ENCODE measurements around the gene ABHD14A. TPM values are rescaled to one million over a fixed set of nuclear protein-coding genes. Genes with fewer than 3 reads are reported as not detected.
A peak's percentile ranks its signal among the peaks of the same experiment; 100 is the strongest.

Gene ABHD14A
- total RNA-seq, 1 donor from 2014 or later, result 11.8 TPM

GRCh38 chr3:51941463-51941797 lies 33.4 kb upstream of the ABHD14A start:
- no peaks in the 10 kb centered on the region for H3K27me3 ChIP-seq (ENCODE audit: insufficient read depth, low read length)
- Mint-ChIP-seq H3K36me3 (ENCODE audit: low read depth, unreplicated experiment) (peaks cover 14% of the 10 kb centered on the region), H3K4me3 (ENCODE audit: unreplicated experiment) (peak overlapping the region; percentile 89), H3K9me3 (ENCODE audit: unreplicated experiment) (peaks cover 3% of the 10 kb centered on the region), H3K4me1 (ENCODE audit: low read depth, unreplicated experiment) (peaks cover 6% of the 10 kb centered on the region), H3K27ac (ENCODE audit: unreplicated experiment) (no peak overlapping the region), H3K27me3 (ENCODE audit: low read depth, unreplicated experiment) (peaks cover 14% of the 10 kb centered on the region)
- peaks cover 24% of the 10 kb centered on the region for H3K4me1 ChIP-seq (ENCODE audit: insufficient read depth, low read length)
- FAIRE-seq (no peak), DNase-seq (ENCODE audit: low read depth) (no peak)
- TF ChIP-seq CTCF (IDR thresholded peaks at IDR 0.05; ENCODE audit: insufficient read depth, low read depth, low read length) (no peak), EZH2 (IDR thresholded peaks at IDR 0.05; ENCODE audit: insufficient read depth, low read length) (no peak)
- H2AFZ ChIP-seq (ENCODE audit: low read depth, low read length), result peak overlapping the region; percentile 67
- H3K79me2 ChIP-seq (ENCODE audit: insufficient read depth, low read length), result peaks cover 38% of the 10 kb centered on the region
- H3K36me3 ChIP-seq (ENCODE audit: insufficient read depth, low read length), result no peaks in the 10 kb centered on the region
- H3K4me3 ChIP-seq (ENCODE audit: insufficient read depth, low read depth, low read length), result peak overlapping the region; percentile 78
- H3K4me2 ChIP-seq (ENCODE audit: low read length), result peak overlapping the region; percentile 96
- peak overlapping the region; percentile 20 for H3K27ac ChIP-seq (ENCODE audit: low read depth, low read length)
- H3K9ac ChIP-seq (ENCODE audit: low read length), result peak overlapping the region; percentile 87
- no peaks in the 10 kb centered on the region for H3K9me3 ChIP-seq (ENCODE audit: insufficient read depth, low read depth, low read length)
- H4K20me1 ChIP-seq (ENCODE audit: insufficient read depth, low read length), result peaks cover 42% of the 10 kb centered on the region

GRCh38 chr3:51941798-51942602 lies 32.9 kb upstream of the ABHD14A start, which contains the start of the genes PARP3 and RRP9:
TSS of gene PARP3 (plus strand) at chr3:51942363. CDS start at chr3:51943356, 993 bp downstream.
TSS of gene RRP9 (minus strand) at chr3:51941904. CDS start at chr3:51941867, 37 bp downstream.
- H3K27me3 ChIP-seq (ENCODE audit: insufficient read depth, low read length), result no peaks in the 10 kb centered on the region
- peaks cover 38% of the 10 kb centered on the region for H4K20me1 ChIP-seq (ENCODE audit: insufficient read depth, low read length)
- H3K9me3 ChIP-seq (ENCODE audit: insufficient read depth, low read depth, low read length), result no peaks in the 10 kb centered on the region
- Mint-ChIP-seq H3K9me3 (ENCODE audit: unreplicated experiment) (peaks cover 3% of the 10 kb centered on the region), H3K4me1 (ENCODE audit: low read depth, unreplicated experiment) (peaks cover 6% of the 10 kb centered on the region), H3K4me3 (ENCODE audit: unreplicated experiment) (peak within 1 kb of the TSS; percentile 89), H3K27ac (ENCODE audit: unreplicated experiment) (peak within 1 kb of the TSS; percentile 34), H3K27me3 (ENCODE audit: low read depth, unreplicated experiment) (peaks cover 19% of the 10 kb centered on the region), H3K36me3 (ENCODE audit: low read depth, unreplicated experiment) (peaks cover 11% of the 10 kb centered on the region)
- peaks cover 24% of the 10 kb centered on the region for H3K4me1 ChIP-seq (ENCODE audit: insufficient read depth, low read length)
- FAIRE-seq (peak; percentile 72), DNase-seq (ENCODE audit: low read depth) (peak; percentile 99)
- H3K9ac ChIP-seq (ENCODE audit: low read length), result peak within 1 kb of the TSS; percentile 87
- TF ChIP-seq CTCF (IDR thresholded peaks at IDR 0.05; ENCODE audit: insufficient read depth, low read depth, low read length) (peak; percentile 93), EZH2 (IDR thresholded peaks at IDR 0.05; ENCODE audit: insufficient read depth, low read length) (no peak)
- H3K79me2 ChIP-seq (ENCODE audit: insufficient read depth, low read length), result peaks cover 38% of the 10 kb centered on the region
- H3K4me3 ChIP-seq (ENCODE audit: insufficient read depth, low read depth, low read length), result peak within 1 kb of the TSS; percentile 78
- peak within 1 kb of the TSS; percentile 98 for H2AFZ ChIP-seq (ENCODE audit: low read depth, low read length)
- H3K36me3 ChIP-seq (ENCODE audit: insufficient read depth, low read length), result no peaks in the 10 kb centered on the region
- H3K27ac ChIP-seq (ENCODE audit: low read depth, low read length), result peak within 1 kb of the TSS; percentile 73
- peak within 1 kb of the TSS; percentile 96 for H3K4me2 ChIP-seq (ENCODE audit: low read length)

All from astrocyte (in vitro differentiated cells and primary cell).